KBM-7 (cell line): Measurements from ENCODE around the gene GPRIN1.

ENCODE experiments used
- DNase-seq: peaks from one replicate; pipeline ENCODE4 v3.0.0-alpha.2; 2015
- in situ Hi-C: fragments of 300-500 bp; cut with MboI; formaldehyde crosslinking; loops from 2 replicates; pipeline ENCODE4 v1.14.3; 2020; ENCODE audit warnings: low sequenced_read_pairs, low pct_unique_long_range_greater_than_20kb, mixed read lengths

GPRIN1 gene

GRCh38 chr5:176609724-176610434 is at the start of gene GPRIN1:
TSS of gene GPRIN1 (minus strand) at chr5:176610156. CDS start at chr5:176599834, 10,322 bp downstream.
- in situ Hi-C loops, result no loop called here
- peak; percentile 45 for DNase-seq

- DNase-seq, result no peak
- in situ Hi-C loops, result loop anchor here (25.0 kb wide), 2 partner anchors 303 to 428 kb away; partner anchors contain the start of gene FGFR4
Measured at GRCh38 chr5:176659512-176659839, 49.5 kb upstream of the GPRIN1 start.

GRCh38 chr5:176658817-176659511 is 49.0 kb upstream of the GPRIN1 start:
- in situ Hi-C loops, result loop anchor here (25.0 kb wide), 2 partner anchors 303 to 428 kb away; partner anchors contain the start of gene FGFR4
- DNase-seq, result no peak

GRCh38 chr5:176658007-176658599 is 48.1 kb upstream of the GPRIN1 start:
- DNase-seq, result peak; percentile 78

GRCh38 chr5:176656467-176656990 is 46.6 kb upstream of the GPRIN1 start:
- in situ Hi-C loops, result loop anchor here (25.0 kb wide), 2 partner anchors 306 to 431 kb away; partner anchors contain the start of gene FGFR4
- no peak for DNase-seq

More at GRCh38 chr5:176658007-176658599, 48.1 kb upstream of the GPRIN1 start:
- in situ Hi-C loops, result loop anchor here (25.0 kb wide), 2 partner anchors 304 to 429 kb away; partner anchors contain the start of gene FGFR4

- in situ Hi-C loops, result loop anchor here (25.0 kb wide), 2 partner anchors 307 to 432 kb away; partner anchors contain the start of gene FGFR4
- no peak for DNase-seq
Measured at GRCh38 chr5:176654856-176655255, 44.9 kb upstream of the GPRIN1 start.

GRCh38 chr5:176653401-176654385 is 43.7 kb upstream of the GPRIN1 start:
- DNase-seq, result no peak
- in situ Hi-C loops, result loop anchor here (25.0 kb wide), 2 partner anchors 309 to 434 kb away; partner anchors contain the start of gene FGFR4

GRCh38 chr5:176652136-176652535 is 42.2 kb upstream of the GPRIN1 start:
- no peak for DNase-seq
- in situ Hi-C loops, result loop anchor here (25.0 kb wide), 2 partner anchors 310 to 435 kb away; partner anchors contain the start of gene FGFR4

- in situ Hi-C loops, result loop anchor here (25.0 kb wide), 2 partner anchors 311 to 436 kb away; partner anchors contain the start of gene FGFR4
Measured at GRCh38 chr5:176651472-176651980, 41.6 kb upstream of the GPRIN1 start.

GRCh38 chr5:176650354-176650884 is 40.5 kb upstream of the GPRIN1 start:
- in situ Hi-C loops, result loop anchor here (25.0 kb wide), 2 partner anchors 312 to 437 kb away; partner anchors contain the start of gene FGFR4
- no peak for DNase-seq

More at GRCh38 chr5:176651472-176651980, 41.6 kb upstream of the GPRIN1 start:
- no peak for DNase-seq

GRCh38 chr5:176648474-176649194 is 38.7 kb upstream of the GPRIN1 start:
- in situ Hi-C loops, result no loop called here
- DNase-seq, result no peak

- no peak for DNase-seq
- in situ Hi-C loops, result no loop called here
Measured at GRCh38 chr5:176647843-176648473, 38.0 kb upstream of the GPRIN1 start.

- in situ Hi-C loops, result no loop called here
- DNase-seq, result peak; percentile 98
Measured at GRCh38 chr5:176647030-176647842, 37.3 kb upstream of the GPRIN1 start, which contains the start of gene TSPAN17. TSS of gene TSPAN17 (plus strand) at chr5:176647484. CDS start at chr5:176647616, 132 bp downstream.

GRCh38 chr5:176646707-176647029 is 36.7 kb upstream of the GPRIN1 start:
- in situ Hi-C loops, result no loop called here
- no peak for DNase-seq

- DNase-seq, result no peak
- in situ Hi-C loops, result no loop called here
Measured at GRCh38 chr5:176646049-176646706, 36.2 kb upstream of the GPRIN1 start.
